UCSD-AML1 (cell line): ENCODE results near the gene SYNGAP1.

Experiments
- DNase-seq: peaks from one replicate; lab custom pipeline; 2025; ENCODE audit not compliant: unreplicated experiment; lab: John Stamatoyannopoulos, UW

Gene SYNGAP1

DNA sequence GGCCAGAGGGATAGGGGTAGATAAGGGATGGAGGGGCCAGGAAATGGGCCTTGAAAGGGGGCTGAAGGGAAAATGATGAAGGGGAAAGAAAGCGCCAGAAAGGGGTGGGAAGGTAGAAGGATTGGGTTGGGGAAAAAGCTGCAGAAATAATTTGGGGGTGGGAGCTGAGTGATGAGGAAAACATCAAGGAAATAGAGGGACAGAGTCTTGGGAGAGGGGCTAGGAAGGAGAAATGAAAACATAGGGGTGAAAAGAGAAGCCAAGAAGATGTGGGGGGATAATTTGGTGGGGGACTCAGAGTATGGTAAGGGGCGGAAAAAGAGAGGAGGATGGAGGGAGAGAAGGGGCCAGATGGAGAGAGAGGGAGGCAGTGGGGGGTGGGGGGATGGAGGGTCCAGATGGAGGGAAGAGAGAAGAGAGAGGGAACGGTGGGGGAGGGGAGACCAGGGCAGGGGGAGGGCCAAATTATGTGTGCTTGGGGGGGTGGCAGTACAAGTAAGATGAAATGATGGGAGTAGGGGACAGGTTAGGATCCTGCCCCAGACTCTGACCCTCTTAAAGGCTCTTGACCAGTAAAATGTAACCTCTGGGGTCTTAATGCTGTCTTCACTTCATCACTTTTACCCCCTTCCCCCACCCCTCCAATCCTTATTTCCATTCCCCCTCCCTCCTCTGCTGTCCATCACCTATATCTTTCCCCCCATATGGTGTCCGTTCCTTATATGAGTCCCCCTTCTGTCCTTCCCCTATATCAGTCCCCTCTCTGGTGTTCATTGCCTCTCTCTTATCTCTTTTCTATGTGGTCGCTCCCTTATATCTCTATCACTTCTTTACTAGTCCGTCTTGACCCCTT is 852 bp downstream of the SYNGAP1 start:
- no peak for DNase-seq

DNA sequence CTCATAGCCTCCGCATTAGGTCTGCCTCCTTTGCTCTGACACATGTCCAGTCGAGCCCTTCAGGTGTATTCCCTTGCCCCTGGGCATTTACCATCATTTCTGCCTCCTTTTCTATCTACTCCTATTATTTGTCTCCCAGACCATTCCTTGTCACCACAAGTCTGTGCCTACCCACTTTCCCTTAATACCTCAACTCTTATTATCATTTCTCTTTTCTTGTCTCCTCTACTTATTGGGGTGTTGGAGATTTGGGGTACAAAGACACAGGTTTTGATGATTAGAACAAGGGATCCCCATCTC is 1.4 kb downstream of the SYNGAP1 start:
- DNase-seq = no peak

DNA sequence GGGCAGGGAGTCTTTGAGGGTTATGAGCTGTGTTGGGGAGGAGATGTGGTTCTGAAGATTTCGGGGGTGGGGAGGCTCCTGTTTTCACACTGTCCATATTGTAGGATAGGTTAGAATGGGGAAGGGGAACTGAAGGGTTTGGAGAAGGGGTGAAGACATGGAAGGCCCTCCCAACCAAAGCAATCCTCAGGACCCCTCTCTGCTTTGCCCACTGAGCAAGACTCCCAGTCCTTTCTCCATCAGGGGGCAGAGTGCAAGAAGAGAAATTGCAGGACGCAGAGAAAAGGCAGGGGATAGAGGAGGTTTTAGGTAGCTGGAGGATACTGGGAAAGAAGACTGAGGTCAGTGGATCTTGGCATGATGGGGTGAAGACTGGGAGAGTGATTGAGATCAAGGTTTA is 3.9 kb downstream of the SYNGAP1 start:
- DNase-seq = no peak

DNA sequence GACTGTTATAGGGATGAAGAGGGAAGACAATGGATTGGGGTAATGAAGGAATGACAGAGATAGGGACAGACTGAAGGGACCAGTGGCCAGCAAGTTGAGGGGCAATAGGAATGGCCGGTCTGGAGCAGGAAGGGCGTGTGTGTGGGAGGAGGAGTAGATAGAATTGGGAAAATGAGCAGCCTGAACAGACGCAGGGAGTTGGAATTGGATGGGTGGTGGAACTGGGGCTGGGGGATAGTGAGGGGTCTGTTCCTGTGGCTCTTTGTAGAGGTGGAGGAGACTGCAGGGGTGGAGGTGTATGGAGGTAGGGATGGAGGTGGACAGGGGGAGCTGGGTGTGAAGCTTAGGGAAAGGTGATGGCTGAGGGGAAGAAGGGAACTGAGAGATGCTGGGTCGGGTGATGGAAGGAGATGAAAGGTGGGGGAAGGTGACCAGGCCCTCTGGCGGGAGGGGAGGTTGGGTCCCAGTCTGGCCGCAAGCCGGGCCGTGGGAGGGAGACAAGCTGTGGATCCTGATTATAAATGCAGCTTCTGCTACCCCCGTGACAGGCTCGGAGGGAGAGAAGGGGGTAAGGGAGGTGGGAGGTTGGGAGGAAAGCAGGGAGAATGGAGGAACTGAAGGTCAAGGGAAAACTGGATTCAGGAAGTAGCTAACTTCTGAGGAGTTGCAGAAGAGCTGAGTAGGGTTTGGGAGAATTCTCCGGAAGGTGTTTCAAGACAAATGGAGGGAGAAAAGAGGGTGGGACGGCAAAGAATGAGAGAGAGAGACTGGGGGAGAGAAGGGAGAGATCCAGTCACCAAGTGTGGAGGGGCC is 5.2 kb downstream of the SYNGAP1 start:
- no peak for DNase-seq

DNA sequence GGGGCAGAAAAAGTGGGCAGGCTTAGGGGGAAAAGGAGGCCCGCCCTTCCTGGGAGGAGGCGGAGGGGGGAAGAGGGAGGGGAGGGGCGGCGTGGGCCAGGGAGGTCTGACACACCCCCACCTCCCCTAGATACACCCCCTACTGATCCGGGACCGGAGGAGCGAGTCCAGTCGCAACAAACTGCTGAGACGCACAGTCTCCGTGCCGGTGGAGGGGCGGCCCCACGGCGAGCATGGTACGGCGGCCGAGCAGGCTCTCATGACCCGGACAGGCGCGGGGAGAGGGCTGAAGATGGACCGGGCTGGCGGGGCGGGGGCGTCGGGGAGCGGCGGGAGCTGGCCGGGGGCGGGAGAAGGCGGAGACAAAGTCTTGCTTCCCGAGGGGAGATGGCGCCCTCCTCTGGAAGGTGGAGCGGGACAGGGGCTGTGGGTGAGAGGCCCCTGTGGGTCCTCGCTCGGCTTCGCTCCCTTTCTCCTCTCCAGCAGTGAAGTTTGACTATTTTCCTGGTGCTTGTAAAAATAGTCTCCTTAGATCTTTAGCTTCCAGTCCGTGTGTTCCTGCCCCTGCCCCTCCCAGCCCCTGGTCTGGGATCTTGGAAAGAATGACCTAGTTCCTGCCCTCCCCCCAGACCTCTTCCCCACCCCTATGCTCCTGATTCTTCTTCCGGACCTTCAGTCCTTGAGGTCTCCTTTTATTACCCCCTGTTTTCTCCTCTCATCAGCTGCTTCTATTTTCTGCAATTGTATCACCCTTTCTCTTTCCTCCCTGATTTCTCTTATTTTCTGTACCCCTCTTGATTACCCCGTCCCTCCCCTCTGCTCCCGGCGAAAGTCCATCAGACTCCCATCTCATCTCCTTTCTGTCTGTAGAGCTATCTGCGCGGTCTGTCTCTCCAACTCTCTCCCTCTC is 6.1 kb downstream of the SYNGAP1 start:
- peak; percentile 93 for DNase-seq

DNA sequence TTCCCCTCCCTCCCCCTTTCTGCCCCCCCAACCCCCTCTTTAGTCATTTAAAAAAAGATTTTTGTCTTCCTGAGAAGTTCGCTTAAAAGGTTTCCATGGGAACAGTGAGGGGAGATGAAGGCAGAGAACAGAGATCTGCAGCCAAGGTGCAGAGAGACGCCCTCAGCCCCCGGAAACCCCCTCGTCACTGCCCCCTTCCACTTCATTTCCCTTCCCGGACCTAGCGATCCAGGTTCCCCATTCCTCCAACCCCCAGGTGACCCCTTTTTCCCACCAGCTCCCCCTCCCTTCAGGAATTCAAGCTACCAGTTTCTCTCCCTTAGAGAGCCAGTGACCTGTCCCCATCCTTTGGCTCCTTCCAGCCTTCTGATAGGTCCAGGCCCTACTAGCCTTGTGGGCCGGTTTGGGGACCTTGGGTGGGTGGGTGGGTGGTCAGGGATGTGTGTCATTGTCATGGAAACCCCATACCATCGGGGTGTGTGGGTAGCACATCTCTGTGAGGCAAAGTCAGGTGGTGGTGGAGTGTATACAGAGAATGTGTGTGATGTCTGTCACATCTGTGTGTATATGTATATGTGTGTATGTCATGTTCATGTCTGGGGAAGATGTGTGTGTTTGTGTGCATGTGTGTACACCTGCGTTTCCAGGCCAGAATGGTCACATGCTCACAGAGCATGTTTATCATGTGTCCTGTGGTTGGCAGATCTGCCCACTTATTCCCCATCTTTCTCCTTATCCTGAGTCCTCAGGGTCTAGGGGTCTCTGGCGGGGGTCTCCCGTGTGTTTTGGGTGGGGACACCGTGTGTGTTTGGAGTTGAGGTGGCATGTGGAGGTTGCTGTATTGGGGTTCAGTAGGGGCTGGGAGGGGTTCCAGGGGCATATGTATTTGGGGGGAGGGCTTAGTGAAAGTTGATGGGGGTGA is 7.0 kb downstream of the SYNGAP1 start:
- DNase-seq = no peak

DNA sequence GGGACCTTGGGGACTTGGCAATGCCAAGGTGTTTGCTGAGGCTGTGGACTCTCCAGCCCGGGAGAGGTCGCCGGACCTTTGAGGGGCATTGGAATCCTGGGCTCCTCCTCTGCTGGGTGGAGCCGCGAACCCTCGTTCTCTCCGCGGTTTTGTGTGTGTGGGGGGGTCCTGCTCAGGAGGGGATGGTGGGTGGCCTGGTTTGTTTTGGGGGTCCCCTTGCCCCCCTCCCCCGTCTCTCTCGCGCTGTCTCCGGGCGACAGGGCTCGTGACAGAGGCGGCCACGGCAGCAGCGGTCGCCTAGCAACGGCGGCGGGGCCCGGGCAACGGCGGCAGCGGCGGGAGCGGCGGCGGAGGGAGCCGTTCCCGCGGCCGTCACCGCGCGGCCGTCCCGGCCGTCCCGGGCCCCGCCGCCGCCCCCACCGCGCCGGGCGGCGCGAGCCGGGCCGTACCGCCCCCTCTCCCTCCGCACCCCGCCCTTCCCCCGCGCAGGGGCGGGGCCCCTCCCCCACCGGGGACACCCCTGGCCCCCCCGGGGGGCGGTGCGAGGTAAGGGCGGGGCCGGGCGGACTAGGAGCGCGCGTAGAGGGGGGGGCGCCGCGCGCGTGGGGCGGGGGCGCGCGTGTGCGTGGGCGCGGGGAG is 7.8 kb downstream of the SYNGAP1 start:
- peak; percentile 57 for DNase-seq

DNA sequence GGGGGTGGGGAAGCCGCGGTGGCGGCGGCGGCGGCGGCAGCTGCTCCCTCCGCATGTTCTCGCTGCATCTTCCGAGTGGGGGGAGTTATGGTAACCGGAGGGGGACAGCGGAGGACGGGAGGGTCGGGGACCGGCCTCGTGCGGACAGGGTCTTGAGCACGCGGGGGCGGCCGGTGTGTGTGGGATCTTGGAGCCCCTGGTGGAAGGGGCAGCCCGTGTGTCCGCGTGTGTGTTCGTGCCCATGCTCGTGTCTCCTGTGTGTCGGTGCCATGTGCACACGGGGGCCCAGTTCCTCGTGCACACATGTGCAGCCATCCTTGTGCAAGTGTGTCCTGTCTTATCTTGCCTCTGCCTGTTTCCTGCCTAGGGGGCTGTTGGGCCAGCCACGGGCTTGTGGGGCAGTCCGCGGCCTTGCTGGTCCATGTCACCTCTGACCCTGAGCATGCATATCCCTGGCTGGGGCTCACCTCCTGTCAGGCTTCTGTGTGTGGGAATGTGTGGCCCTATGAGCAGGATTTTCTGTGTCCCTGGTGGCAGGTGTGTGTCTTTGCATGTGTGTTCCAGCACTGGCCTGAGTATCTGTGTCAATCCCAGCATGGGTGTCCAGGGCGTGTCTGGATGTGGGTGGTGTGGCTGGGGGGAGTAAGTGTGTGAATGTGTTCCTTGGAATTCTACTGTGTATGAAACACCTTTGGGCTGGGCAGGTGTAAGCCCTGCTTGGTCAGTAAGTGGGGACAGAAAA is 8.5 kb downstream of the SYNGAP1 start:
- peak; percentile 60 for DNase-seq

DNA sequence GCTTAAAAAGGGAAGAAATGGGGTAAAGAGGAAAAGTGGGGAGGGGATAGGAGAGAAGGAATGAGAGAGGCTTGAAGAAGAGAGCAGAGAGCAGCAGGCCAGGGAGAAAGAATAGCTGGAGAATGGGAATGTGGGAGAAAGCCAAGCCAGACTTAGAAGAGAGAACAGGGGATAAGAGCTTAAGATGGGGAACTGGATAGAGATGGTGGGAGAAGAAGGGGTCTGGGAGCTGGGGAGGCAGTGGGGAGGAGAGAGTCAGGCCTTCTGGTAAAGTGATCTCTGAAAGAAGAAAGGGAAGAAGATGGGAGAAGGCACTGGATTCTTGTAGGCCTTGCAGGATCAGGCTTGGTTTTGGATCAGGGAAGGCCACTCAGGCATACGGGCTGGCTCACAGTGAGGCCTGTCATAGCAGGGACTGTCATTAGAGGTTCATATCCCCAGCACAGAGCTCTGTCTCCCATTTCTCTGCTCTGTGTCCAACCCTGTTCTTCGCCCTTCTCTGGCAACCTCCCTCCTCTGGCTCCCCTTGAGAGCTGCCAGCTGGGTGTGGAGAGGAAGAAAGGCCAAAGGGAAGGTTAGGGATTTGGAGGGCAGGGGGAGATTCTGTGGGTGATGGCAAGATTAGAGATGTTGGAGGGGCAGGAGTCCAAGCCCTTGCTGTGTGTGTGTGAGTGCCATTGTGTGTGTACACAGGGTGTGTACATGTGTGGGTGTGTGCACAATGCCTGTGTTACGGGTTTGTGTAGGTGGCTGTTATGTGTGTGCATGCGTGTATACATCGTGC is 9.3 kb downstream of the SYNGAP1 start:
- no peak for DNase-seq

DNA sequence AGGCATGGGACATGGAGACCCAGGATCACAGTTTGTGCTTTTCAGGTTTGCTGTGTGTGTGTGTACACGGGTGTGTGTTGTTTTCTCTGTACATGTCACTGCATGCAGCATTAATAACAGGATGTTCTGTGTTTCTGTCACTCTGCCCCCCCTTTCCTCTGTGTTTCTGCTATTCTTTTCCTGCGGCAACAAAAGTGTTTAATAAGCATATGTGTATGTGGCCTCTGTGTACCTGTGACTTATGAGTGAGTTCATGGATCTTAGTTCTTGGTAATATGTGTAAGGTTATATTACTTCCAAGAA is 9.8 kb downstream of the SYNGAP1 start:
- no peak for DNase-seq

DNA sequence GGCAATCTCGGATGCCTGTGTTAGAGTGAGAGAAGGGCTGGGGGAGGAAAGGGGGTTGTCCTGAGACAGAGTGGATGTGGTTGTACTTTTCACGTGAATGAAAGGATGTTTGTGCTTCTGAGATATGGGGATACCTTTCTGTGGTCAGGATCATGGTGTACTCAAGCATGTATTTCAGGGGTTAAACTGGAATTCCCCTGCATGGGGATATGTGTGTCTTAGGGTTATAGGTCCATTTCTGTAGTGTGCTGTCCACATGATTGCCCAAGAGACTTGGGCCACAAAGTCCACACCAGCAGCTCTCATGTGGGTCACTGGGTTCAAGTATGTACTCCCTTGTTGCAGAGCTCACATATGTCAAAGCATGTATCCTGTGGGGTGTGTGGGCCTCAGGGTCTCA is 10.5 kb downstream of the SYNGAP1 start:
- DNase-seq = no peak

DNA sequence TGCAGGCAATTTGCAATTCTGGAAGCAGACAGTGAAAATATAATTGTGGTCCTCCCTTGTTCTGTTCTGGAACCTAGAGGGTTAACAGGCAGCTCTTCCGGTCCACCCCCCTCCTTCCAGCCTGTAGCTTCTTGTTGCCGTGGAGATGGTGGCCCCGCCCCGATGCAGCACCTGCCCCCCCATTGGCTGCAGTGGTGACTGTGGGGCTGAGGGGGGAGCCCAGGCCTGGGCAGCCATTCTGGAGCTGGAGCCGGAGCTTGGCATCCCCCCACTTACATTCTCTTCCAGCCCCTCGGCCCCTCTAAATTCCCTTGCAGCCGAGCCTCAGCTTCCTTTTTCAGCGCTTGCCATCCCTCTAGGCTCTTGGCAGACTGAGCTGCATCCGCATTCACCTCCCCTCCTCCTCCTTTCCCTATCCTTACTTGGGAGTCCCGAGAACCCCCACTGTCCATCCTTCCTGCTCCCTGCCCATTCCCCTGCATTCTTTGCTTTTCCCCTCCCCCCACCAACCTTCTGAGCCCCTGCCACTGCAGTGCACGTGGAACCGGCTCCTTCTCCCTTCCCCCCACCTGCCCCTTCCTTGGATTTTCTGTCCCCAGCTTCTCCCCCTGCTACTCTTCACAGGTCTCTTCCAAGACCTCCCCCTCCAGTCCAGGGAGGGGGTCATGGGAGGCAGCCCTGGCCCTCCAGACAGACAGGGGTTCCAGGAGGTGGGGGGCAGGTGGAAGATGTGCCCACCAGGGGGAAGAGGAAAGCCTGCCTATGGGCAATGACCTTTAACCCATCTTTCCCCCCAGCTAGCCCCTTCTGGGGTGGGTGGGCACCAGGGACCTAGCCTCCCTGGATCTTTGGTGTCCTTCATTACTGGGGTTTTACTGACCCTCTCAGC is 11.4 kb downstream of the SYNGAP1 start:
- DNase-seq = peak; percentile 85

DNA sequence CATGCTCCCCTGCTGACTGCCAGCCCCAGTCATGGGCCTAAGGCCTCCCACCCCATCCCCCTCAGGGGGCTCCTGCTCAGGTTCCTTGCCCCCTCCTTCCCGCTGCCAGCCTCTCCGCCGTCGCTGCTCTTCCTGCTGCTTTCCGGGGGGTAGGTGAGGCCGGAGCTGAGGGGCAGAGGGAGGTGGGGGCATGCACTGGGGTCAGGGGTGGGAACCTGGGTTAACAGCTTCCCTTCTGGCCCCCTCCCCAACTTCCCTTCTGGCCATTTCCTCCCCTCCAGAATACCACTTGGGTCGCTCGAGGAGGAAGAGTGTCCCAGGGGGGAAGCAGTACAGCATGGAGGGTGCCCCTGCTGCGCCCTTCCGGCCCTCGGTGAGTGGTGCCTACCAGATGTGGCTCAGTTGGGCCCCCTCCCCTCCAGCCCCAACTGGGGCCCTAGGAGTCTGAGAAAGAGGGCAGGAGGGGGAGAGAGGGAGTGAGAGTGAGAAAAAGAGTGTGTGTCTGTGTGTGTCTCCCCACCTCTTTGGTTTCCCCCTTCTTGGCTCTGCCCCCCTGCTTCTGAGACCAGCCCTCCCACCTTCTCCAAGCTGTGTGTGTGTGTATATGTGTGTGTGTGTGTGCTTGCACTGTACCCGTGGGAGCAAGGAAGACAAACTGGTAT is 12.1 kb downstream of the SYNGAP1 start:
- peak; percentile 63 for DNase-seq

DNA sequence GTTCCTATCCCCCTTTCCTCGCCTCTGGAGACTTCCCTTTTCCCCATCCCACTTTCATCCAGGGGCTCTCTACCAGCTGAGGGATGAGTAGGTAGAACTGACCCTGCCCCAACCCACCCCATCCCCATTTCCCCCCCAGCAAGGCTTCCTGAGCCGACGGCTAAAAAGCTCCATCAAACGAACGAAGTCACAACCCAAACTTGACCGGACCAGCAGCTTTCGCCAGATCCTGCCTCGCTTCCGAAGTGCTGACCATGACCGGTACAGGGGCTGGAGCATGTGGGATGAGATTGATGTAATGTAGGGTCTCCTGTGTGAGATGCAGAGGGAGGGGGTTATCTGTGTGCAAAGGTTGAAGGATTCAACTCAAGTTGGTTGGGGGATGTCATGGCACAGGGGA is 12.7 kb downstream of the SYNGAP1 start:
- no peak for DNase-seq

DNA sequence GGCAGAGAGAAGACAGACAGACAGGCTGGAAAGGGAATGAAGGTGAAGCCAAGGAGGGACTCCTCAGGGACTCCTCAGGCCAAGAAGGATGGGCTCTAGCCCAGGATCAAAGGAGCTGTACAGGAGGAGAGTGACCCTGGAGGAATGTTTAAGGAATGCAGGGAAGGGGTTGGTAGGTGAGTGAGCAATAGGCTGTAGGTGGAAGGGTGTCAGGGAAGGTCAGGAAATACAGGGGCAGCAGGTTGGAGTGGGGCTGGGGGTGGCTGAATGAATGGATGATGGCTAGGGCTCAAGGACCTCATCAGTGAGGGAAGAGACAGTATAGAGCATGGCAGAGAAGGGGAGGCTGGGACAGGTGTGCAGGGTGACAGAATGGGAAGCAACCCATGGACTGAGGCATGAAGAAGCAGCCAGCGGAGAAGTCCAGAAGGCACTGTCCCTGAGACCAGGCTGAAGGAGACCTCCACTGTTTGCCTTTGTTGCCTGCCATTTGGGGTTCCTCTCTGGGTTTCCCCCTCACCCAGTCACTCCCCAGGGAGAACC is 13.2 kb downstream of the SYNGAP1 start:
- DNase-seq = no peak

DNA sequence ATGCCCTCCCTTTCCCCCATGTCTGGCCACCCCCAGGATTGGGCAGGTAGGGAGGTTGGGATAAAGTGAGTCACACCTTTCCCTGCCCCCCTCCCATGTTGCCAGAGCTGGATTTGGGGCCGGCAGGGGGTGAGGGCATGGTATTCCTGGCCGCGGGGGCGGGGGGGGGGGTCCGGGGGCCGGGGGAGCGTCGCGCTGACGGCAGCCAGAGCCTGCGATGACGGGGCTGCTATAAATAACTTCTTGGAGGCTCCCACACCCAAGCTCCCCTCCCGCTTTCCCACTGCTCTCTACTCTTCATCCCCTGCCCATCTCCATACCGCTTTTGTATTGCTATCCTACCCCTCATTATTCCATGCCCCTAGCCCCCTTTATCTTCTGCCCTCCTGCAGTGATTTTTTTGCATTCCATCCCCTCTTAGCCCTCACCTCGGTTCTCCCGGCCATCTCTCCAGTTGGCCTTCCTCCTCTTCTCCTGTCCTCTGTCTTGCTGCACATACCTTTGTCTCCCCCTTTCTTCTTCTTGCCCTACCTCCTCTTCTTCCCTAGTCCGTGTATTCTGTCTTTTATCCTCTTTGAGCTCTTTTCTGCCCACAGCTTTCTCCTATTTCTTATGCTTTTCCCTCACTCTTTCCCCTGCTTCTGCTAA is 13.8 kb downstream of the SYNGAP1 start:
- DNase-seq = no peak
